ENCODE measurements around the gene CCDC97.
A peak's percentile ranks its signal among the peaks of the same experiment; 100 is the strongest.
"Not testable (repeated sequence)": the region's sequence is repeated elsewhere in the genome, so short reads cannot be mapped to it uniquely, and the experiment has no call there.

Gene CCDC97

DNA sequence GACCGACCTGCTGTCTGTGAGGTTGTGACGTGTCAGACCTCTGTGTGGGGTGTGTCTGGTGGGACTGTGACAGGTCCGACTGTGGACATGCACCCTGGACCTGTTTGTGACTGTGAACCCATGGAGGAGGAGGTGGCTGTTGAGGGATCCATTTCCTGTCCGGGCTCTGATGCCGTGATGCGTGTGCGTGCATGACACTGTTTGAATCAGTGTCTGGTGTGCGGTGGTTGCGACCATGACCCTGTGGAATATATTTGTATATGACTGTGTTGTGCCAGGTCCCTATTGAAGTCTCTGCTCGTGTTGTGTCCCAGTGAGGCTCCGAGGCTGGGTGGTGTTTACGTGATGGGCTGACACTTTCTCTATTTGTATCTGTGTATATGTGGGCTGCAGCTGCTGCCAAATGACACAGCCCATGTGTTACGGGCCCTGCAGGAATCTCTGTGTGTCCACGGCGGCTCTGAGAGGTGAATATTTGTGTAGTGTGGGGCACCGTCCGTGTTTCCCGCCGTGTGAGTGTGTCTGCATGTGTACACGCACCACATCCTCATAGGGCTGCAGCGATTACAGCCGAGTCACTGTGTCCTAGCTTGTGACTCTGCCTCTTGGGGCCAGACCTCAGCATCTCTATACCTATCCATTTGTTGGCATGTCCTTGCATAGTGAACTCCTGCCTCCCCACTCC, 18.3 kb downstream of the CCDC97 start:
- H3K27ac Mint-ChIP-seq: peak overlapping the region; percentile 96

DNA sequence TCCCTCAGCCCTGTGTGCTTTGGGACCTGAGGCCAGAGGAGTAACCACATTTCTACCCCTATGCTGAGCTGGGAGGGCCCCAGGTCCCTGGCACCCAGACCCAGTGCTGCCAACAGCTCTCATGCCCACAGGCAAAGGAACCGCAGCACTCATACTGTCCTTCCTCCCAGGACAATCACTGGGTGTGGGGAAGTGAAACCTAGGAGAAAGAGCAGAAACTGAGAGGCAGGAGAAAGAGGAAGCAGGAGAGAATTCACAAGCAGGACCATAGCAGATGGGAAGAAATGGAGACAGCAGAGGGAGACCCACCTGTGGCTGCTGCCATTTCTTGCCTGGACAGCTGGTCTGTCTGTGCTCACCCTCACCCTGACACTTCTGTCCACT, 18.9 kb downstream of the CCDC97 start:
- peak overlapping the region; percentile 79 to 81 for H3K4me3 Mint-ChIP-seq
- DNase-seq (no peak), ATAC-seq (replicated peaks) (peak; percentile 0 to 5)
- no peaks in the 10 kb centered on the region for H3K27me3 Mint-ChIP-seq
- H3K36me3 Mint-ChIP-seq: peaks cover 42 to 68% of the 10 kb centered on the region in 2 donors
- H3K9me3 Mint-ChIP-seq: no peaks in the 10 kb centered on the region
- peaks cover 59 to 80% of the 10 kb centered on the region in 2 donors for H3K4me1 Mint-ChIP-seq
- H3K27ac Mint-ChIP-seq: peak overlapping the region; percentile 96

More for the DNA sequence above, 18.3 kb downstream of the CCDC97 start:
- no peaks in the 10 kb centered on the region for H3K9me3 Mint-ChIP-seq
- DNase-seq: no peak
- peak; percentile 19 to 29 for ATAC-seq (replicated peaks)
- H3K36me3 Mint-ChIP-seq: peaks cover 42 to 71% of the 10 kb centered on the region in 2 donors
- H3K4me1 Mint-ChIP-seq: peaks cover 62 to 86% of the 10 kb centered on the region in 2 donors
- peak overlapping the region; percentile 79 to 81 for H3K4me3 Mint-ChIP-seq
- H3K27me3 Mint-ChIP-seq: no peaks in the 10 kb centered on the region

DNA sequence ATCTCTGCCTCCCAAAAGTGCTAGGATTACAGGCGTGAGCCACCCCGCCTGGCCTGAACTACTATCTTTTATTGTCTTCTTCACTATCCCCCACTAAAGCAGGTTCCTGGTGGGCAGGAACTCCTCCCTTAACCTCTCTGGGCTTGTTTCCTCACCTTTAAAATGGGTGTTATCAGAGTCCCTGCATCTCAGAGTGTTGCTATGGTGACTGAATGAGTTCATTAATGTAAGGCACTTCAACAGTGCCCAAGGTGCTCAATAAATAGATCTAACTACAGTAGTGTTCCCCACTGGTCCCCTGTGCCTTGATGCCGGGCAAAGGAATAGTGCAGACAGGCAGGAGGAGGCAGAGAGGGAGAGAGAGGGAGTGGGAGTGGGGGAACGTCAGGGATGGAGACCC, 20.5 kb downstream of the CCDC97 start:
- peaks cover 52 to 76% of the 10 kb centered on the region in 2 donors for H3K4me1 Mint-ChIP-seq
- DNase-seq (no peak), ATAC-seq (replicated peaks) (no peak)
- H3K9me3 Mint-ChIP-seq: no peaks in the 10 kb centered on the region
- peak overlapping the region in 1 of 2 donors; percentile 21 for H3K4me3 Mint-ChIP-seq
- H3K27me3 Mint-ChIP-seq: no peaks in the 10 kb centered on the region
- peaks cover 37 to 61% of the 10 kb centered on the region in 2 donors for H3K36me3 Mint-ChIP-seq
- peak overlapping the region; percentile 70 for H3K27ac Mint-ChIP-seq

DNA sequence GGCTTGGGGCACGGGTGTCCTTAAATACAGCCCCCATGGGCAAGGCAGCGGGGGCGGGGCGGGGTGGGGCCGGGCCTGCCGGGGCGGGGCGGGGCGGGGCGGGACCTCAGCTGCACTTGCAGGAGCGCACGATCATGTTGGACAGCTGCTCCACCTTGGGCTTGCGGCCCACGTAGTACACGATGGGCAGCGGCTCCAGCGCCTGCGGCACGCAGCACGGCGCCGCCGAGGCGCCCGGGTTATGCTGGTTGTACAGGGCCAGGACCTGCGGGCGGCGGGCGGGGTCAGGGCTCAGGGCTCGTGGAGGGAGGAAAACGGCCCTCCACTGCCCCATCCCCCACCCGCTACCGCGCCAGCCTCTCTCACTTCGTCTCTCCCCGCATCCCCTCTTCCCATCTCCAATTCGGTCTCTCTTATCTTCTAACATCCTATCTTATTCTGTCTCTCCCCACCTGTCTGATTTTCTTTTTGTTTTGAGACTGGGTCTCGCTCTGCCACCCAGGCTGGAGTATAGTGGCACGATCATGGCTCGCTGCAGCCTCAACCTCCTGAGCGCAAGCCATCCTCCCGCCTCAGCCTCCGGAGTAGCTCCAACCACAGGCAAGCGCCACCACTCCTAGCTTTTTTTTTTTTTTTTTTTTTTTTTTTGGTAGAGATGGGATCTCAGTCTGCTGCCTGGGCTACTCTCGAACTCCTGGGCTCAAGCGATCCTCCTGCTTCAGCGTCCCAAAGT, 21.1 kb downstream of the CCDC97 start:
- Mint-ChIP-seq H3K4me3 (no peak overlapping the region), H3K4me1 (peaks cover 52 to 76% of the 10 kb centered on the region in 2 donors), H3K27ac (peak overlapping the region; percentile 22), H3K36me3 (peaks cover 40 to 62% of the 10 kb centered on the region in 2 donors), H3K9me3 (no peaks in the 10 kb centered on the region), H3K27me3 (no peaks in the 10 kb centered on the region)
- ATAC-seq (replicated peaks): no peak
- no peak for DNase-seq

DNA sequence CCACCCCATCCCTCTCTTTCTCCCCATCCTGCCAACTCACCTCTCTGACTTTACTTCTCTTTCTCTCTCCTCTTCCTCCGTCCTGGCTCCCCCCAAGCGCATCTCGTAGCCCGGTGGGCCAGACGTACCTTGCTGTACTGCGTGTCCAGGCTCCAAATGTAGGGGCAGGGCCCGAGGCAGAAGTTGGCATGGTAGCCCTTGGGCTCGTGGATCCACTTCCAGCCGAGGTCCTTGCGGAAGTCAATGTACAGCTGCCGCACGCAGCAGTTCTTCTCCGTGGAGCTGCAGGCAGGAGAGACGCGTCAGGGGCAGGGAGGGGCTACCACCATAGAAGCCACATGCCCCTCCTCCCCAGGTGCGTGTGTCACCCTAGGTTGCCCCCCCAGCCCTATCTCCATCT, 22.0 kb downstream of the CCDC97 start:
- DNase-seq (no peak), ATAC-seq (replicated peaks) (no peak)
- Mint-ChIP-seq H3K27me3 (no peaks in the 10 kb centered on the region), H3K9me3 (no peaks in the 10 kb centered on the region), H3K36me3 (peaks cover 40 to 61% of the 10 kb centered on the region in 2 donors), H3K4me1 (peaks cover 43 to 73% of the 10 kb centered on the region in 2 donors), H3K27ac (peak overlapping the region; percentile 81), H3K4me3 (no peak overlapping the region)

DNA sequence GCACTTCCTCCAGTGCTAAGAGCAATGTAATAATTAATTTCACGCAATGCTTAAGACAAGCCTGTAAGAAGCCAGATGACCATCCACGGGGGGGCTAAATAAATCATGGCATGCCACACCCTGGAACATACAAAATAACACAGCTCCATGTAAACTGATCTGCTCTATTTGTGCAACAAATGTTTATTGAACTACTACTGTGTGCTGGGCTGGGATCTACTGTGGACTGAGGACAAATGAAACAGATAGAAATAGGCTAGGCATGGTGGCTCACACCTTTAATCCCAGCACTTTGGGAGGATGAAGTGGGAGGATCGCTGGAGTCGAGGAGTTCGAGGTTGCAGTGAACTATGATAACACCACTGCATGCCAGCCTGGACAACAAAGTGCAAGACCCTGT, 22.5 kb downstream of the CCDC97 start:
- Mint-ChIP-seq H3K27ac (no peak overlapping the region), H3K27me3 (no peaks in the 10 kb centered on the region), H3K9me3 (no peaks in the 10 kb centered on the region), H3K36me3 (peaks cover 40 to 61% of the 10 kb centered on the region in 2 donors), H3K4me1 (peaks cover 41 to 71% of the 10 kb centered on the region in 2 donors), H3K4me3 (no peak overlapping the region)
- no peak for ATAC-seq (replicated peaks)
- DNase-seq: no peak

DNA sequence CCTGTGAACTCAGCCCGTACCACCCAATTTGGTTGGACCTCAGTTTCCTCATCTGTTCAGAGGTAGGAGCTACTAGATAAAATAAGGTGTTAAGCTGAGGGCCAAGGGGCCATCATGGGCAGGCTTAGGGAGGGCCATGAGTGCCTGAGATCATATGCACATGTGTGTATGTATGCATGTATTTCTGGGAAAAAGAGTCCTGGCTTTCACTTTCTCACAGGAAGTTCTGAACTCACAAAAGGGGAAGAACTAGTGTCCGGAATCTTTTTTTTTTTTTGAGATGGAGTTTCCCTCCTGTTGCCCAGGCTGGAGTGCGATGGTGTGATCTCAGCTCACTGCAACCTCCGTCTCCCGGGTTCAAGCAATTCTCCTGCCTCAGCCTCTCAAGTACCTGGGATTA, 24.8 kb downstream of the CCDC97 start:
- Mint-ChIP-seq H3K36me3 (peaks cover 32 to 53% of the 10 kb centered on the region in 2 donors), H3K27ac (peak overlapping the region; percentile 94), H3K4me1 (peaks cover 30 to 63% of the 10 kb centered on the region in 2 donors), H3K4me3 (peak overlapping the region; percentile 50 to 68), H3K9me3 (no peaks in the 10 kb centered on the region), H3K27me3 (no peaks in the 10 kb centered on the region)
- DNase-seq: no peak
- peak; percentile 70 to 91 for ATAC-seq (replicated peaks)

DNA sequence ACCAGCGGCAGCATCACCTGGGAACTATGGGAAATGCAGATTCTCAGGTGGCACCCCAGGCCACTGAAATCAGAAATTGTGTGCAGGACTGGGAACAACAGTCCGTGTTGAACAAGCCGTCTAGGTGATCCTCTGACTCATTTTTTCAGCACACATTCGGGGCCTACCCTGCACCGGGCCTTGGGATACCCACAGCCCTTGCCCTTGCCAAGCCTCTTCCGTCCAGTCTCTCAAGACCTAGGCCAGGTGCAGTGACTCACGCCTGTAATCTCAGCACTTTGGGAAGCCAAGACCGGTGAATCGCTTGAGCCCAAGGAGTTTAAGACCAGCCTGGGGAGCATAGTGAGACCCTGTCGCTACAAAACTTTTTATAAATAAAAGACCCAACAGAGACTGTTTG, 25.5 kb downstream of the CCDC97 start:
- DNase-seq (no peak), ATAC-seq (replicated peaks) (no peak)
- peak overlapping the region; percentile 41 to 50 for H3K4me3 Mint-ChIP-seq
- no peaks in the 10 kb centered on the region for H3K27me3 Mint-ChIP-seq
- H3K9me3 Mint-ChIP-seq: no peaks in the 10 kb centered on the region
- H3K4me1 Mint-ChIP-seq: peaks cover 29 to 62% of the 10 kb centered on the region in 2 donors
- H3K27ac Mint-ChIP-seq: peak overlapping the region; percentile 94
- peaks cover 32 to 54% of the 10 kb centered on the region in 2 donors for H3K36me3 Mint-ChIP-seq

DNA sequence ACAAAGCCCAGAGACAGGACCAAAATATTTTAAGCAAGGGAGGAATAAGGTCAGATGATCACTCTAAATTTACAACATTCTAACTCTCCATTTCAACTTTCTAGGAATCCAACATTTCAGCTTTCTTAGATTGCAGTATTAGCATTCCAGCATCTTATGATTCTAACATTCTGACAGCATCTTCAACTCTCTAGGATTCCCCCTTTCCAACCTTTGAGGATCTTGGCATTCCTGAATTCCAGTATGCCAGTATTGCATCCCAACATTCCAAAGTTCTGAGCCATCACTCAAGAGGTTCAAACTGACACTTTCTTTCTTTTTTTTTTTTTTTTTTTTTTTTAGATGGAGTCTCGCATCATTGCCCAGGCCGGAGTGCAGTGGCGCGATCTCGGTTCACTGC, 30.0 kb downstream of the CCDC97 start:
- H3K4me1 Mint-ChIP-seq: peaks cover 30 to 64% of the 10 kb centered on the region in 2 donors
- H3K27me3 Mint-ChIP-seq: no peaks in the 10 kb centered on the region
- H3K9me3 Mint-ChIP-seq: no peaks in the 10 kb centered on the region
- H3K27ac Mint-ChIP-seq: no peak overlapping the region
- H3K36me3 Mint-ChIP-seq: peaks cover 44 to 60% of the 10 kb centered on the region in 2 donors
- H3K4me3 Mint-ChIP-seq: no peak overlapping the region
- no peak for ATAC-seq (replicated peaks)
- no peak for DNase-seq

DNA sequence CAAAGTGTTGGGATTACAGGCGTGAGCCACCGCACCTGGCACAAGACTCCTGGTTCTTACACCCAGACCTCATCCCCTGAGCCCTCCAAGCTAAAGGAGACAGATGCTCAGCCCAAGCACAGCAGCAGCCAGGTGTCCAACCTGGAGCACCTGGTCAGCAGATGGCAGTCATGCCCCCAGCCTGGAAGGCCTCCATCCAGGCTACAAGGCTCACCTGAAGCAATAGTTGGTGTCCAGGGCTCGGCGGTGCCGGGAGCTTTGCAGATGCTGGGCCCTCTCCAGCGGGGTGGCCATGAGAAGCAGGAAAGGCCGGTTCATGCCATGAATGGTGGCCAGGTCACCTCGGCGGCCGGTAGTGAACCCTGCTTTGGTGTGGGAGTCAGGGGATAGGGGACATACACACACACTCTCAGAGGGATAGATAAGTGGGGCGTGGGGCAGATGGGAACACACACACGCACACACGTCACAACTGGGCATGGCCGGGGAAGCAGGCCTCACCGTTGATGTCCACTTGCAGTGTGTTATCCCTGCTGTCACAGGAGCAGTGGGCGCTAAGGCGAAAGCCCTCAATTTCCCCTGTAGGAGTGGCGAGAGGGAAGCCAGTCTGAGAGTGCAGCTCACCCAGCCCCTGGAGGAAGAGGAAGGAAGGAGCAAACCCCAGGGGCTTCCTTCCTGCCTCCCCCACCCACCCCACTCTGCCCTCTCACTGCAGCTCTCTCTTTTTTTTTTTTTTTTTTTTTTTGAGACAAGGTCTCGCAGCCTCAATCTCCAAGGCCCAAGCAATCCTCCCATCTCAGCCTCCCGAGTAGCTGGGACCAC, 31.9 kb downstream of the CCDC97 start:
- peaks cover 27 to 47% of the 10 kb centered on the region in 2 donors for H3K4me1 Mint-ChIP-seq
- H3K27ac Mint-ChIP-seq: peak overlapping the region; percentile 84
- DNase-seq: no peak
- no peak for ATAC-seq (replicated peaks)
- no peak overlapping the region for H3K4me3 Mint-ChIP-seq
- no peaks in the 10 kb centered on the region for H3K27me3 Mint-ChIP-seq
- H3K36me3 Mint-ChIP-seq: peaks cover 36 to 52% of the 10 kb centered on the region in 2 donors
- H3K9me3 Mint-ChIP-seq: no peaks in the 10 kb centered on the region

DNA sequence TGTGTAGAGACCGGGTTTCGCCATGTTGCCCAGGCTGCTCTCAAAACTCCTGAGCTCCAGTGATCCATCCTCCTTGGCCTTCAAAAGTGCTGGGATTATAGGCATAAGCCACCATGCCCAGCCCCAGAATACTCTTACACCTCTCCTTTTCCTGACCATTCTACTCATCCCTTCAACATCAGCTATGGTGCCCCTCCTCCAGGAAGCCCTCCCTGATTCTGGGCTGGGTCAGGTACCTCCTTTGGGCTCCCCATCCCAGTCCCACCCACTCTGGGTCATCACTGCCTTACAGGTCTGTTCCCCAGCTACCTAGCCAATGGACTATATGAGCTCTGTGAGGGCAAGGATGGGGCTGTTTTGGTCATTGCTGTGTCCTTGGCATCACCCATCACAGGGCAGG, 34.2 kb downstream of the CCDC97 start:
- Mint-ChIP-seq H3K27me3 (no peaks in the 10 kb centered on the region), H3K9me3 (no peaks in the 10 kb centered on the region), H3K36me3 (peaks cover 43 to 56% of the 10 kb centered on the region in 2 donors), H3K4me1 (peaks cover 32 to 50% of the 10 kb centered on the region in 2 donors), H3K27ac (peak overlapping the region; percentile 75), H3K4me3 (no peak overlapping the region)
- DNase-seq: no peak
- no peak for ATAC-seq (replicated peaks)

DNA sequence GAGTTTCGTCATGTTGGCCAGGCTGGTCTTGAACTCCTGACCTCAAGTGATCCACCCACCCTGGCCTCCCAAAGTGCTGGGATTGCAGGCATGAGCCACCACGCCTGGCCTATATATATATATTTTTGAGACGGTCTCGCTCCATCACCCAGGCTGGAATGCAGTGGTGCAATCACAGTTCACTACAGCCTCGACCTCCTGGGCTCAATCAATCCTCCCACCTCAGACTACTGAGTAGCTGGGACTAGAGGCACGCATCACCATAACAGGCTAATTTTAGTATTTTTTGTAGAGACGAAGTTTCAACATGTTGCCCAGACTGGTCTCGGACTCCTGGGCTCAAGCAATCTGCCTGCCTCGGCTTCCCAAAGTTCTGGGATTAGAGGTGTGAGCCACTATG, 36.9 kb downstream of the CCDC97 start:
- Mint-ChIP-seq H3K36me3 (peaks cover 44 to 58% of the 10 kb centered on the region in 2 donors), H3K4me1 (peaks cover 36 to 61% of the 10 kb centered on the region in 2 donors)
- not testable (repeated sequence) for H3K4me3 Mint-ChIP-seq; DNase-seq; ATAC-seq (replicated peaks); H3K27ac Mint-ChIP-seq; H3K9me3 Mint-ChIP-seq; H3K27me3 Mint-ChIP-seq

DNA sequence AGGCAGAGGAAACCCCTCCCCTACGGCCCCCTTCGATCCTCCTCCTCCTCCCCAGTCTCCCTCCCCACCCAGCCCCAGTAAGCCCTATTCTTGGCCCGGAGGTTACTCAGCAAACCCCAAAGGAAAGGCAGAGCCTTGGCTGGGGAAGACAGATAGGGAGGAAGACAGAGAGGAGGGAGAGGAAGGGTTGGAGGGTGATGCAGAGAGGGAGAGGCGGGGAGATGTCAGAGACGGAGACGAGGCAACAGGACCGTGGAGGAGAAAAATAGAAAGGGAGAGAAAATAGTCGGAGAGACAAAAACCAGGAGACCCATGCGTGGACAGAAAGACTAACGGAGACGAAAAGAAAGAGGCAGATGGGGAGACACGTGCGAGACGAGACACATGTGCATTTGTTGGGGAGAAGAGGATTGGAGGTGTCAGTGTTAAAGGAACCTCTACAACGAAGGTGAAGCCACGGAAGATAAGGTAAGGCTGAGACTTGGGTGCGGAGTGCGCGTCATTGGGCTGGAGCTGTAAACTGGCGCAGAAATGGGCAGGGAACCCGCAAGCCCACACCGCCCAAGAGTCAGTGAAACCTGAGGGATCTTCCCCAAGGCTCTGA, 40.9 kb downstream of the CCDC97 start:
- peaks cover 35 to 55% of the 10 kb centered on the region in 2 donors for H3K4me1 Mint-ChIP-seq
- DNase-seq (no peak), ATAC-seq (replicated peaks) (peak in 1 of 2 donors; percentile 13)
- no peaks in the 10 kb centered on the region for H3K27me3 Mint-ChIP-seq
- peak overlapping the region; percentile 98 to 100 for H3K4me3 Mint-ChIP-seq
- peaks cover 35 to 50% of the 10 kb centered on the region in 2 donors for H3K36me3 Mint-ChIP-seq
- peak overlapping the region; percentile 98 for H3K27ac Mint-ChIP-seq
- H3K9me3 Mint-ChIP-seq: no peaks in the 10 kb centered on the region

Data from stimulated activated naive B cell treated with anti-CD40 and anti-IgM and Interleukin-4, amounts not matched to agents 10 μg/mL and 1 μg/mL and 100 μg/mL, for 72 hours (primary cell).